Ovary (tissue), 9 donors: ENCODE results near the gene LGALS3. TPM values are rescaled to one million over a fixed set of nuclear protein-coding genes. Genes with fewer than 3 reads are reported as not detected.

ENCODE experiments used
- DNase-seq, 5 donors: peaks; one replicate each; pipeline ENCODE4 v3.0.0-alpha.2; 2019 to 2020
- H3K27ac ChIP-seq, 2 donors: fragments of 200-600 bp; one replicate each; pipeline versions ENCODE4 v1.5.1 to v1.8.0; 2019 to 2022
- H3K27me3 ChIP-seq: fragments of 200-600 bp; one replicate; pipeline ENCODE4 v1.8.0; 2022
- H3K36me3 ChIP-seq: fragments of 200-600 bp; sonication (generic); one replicate; pipeline ENCODE4 v1.5.1; 2019
- H3K4me1 ChIP-seq: one replicate; pipeline ENCODE4 v1.8.1; 2013; ENCODE audit warnings: mild to moderate bottlenecking, moderate library complexity; ENCODE audit not compliant: insufficient read depth
- H3K4me3 ChIP-seq: fragments of 200-600 bp; sonication (generic); one replicate; pipeline ENCODE4 v1.5.1; 2017
- H3K9me3 ChIP-seq, 2 donors: fragments of 200-600 bp in 1 of 2; sonication (generic) in 1 of 2; one replicate each; pipeline versions ENCODE4 v1.5.1 to v1.8.1; 2013 to 2019; ENCODE audit warnings: mild to moderate bottlenecking in 1 of 2, moderate library complexity in 1 of 2
- CTCF ChIP-seq, 3 donors: fragments of 450-650 bp in 2 of 3; fragments of 200-600 bp in 1 of 3; IDR thresholded peaks; one replicate each; pipeline versions ENCODE4 v1.5.1 to v1.8.0; 2016 to 2022; ENCODE audit warnings: antibody characterized with exemption in 3 of 3, mild to moderate bottlenecking in 1 of 3
- EP300 ChIP-seq: sonication (generic); formaldehyde crosslinking; IDR thresholded peaks from one replicate; pipeline ENCODE4 v1.6.1; 2017; ENCODE audit warnings: antibody characterized with exemption
- POLR2A ChIP-seq: fragments of 450-650 bp; IDR thresholded peaks from one replicate; pipeline ENCODE4 v1.6.1; 2017; ENCODE audit warnings: antibody characterized with exemption, mild to moderate bottlenecking, moderate library complexity
- WGBS, 3 donors: extraction: QIAGEN DNeasy Blood & Tissue Kit in 1 of 3; methylation state at CpG; one replicate each; pipeline versions ENCODE4 v1.1.5 to v1.1.7; 2013 to 2017; 5-methylcytosine and 5-hydroxymethylcytosine counted together
- intact Hi-C, 4 donors: fragments of 100-400 bp; cut with DNase I; formaldehyde crosslinking; loops; one replicate each; pipeline versions ENCODE4 v1.11.0 to v1.15.1; 2022 to 2023
- polyA plus RNA-seq, 2 donors: library from polyadenylated mRNA; stranded (reverse); fragments of 200-250 nt in 1 of 2; fragments of 350-450 nt in 1 of 2; fragmentation: Illumina TruSeq in 1 of 2; extraction: RNeasy Lipid Tissue Mini Kit (QIAGEN cat#74804) in 1 of 2; gene quantifications; one replicate each; pipeline ENCODE4 v1.2.3, GENCODE V29; 2013 to 2014
- total RNA-seq, 7 donors: library from RNA; depleted of rRNA in 2 of 7; stranded (reverse); fragments of >200 nt in 2 of 7; fragmentation: NEBNext Ultra II Directional in 3 of 7; extraction: Animal tissue kit (Norgen Biotek cat#: 25700) in 3 of 7; gene quantifications; one replicate each; pipeline versions ENCODE4 v1.1.0 to v1.2.4, GENCODE V29; 2016 to 2023
- donor health status: DM: no; HTN: no; CAD: no; lungs with moderate emphysema.
- donor health status: DM: no; HTN: no; CAD: no.
- donor health status: Bipolar disorder and iron deficiency.
- donor health status: DM: yes; HTN: yes; CAD: no.
- donor health status: DM: no; HTN: no; CAD: no.
- donor health status: DM: yes; HTN: yes; CAD: no.

Gene LGALS3
- total and polyA plus RNA-seq, 9 donors = 227 to 516 (median 259) TPM

GRCh38 chr14:55086938-55087337 lies 42.1 kb upstream of the LGALS3 start:
- DNase-seq = no peak

GRCh38 chr14:55088356-55088755 lies 40.7 kb upstream of the LGALS3 start:
- H3K27me3 ChIP-seq = no peaks in the 10 kb centered on the region
- intact Hi-C loops = loop anchor here in 2 of 4 donors (5.0 kb wide), 2 partner anchors 69 to 74 kb away; no protein-coding TSS in a partner anchor
- no peaks in the 10 kb centered on the region for H3K36me3 ChIP-seq
- no peak for TF ChIP-seq POLR2A
- TF ChIP-seq CTCF (IDR thresholded peaks at IDR 0.05) = no peak
- no peak for TF ChIP-seq EP300
- DNase-seq = peak in 1 of 5 donors; percentile 2
- H3K4me3 ChIP-seq = no peak overlapping the region
- no peak overlapping the region for H3K27ac ChIP-seq
- H3K4me1 ChIP-seq = no peaks in the 10 kb centered on the region
- H3K9me3 ChIP-seq = no peaks in the 10 kb centered on the region

More at GRCh38 chr14:55086938-55087337, 42.1 kb upstream of the LGALS3 start:
- WGBS, 3 donors = 89 to 93% (median 91%) methylated on average over 9 of the region's 9 CpGs
- Histone ChIP-seq H3K4me1 (no peaks in the 10 kb centered on the region), H3K4me3 (no peak overlapping the region), H3K9me3 (no peaks in the 10 kb centered on the region), H3K36me3 (no peaks in the 10 kb centered on the region), H3K27me3 (no peaks in the 10 kb centered on the region), H3K27ac (no peak overlapping the region)
- intact Hi-C loops = loop anchor here in 2 of 4 donors (5.0 kb wide), 2 partner anchors 70 to 75 kb away; no protein-coding TSS in a partner anchor
- TF ChIP-seq EP300 (no peak), POLR2A (no peak), CTCF (IDR thresholded peaks at IDR 0.05) (no peak)

GRCh38 chr14:55092341-55092740 lies 36.7 kb upstream of the LGALS3 start:
- Histone ChIP-seq H3K27ac (no peak overlapping the region), H3K4me1 (no peaks in the 10 kb centered on the region), H3K36me3 (no peaks in the 10 kb centered on the region), H3K9me3 (no peaks in the 10 kb centered on the region), H3K27me3 (no peaks in the 10 kb centered on the region), H3K4me3 (no peak overlapping the region)
- no peak for TF ChIP-seq CTCF (IDR thresholded peaks at IDR 0.05)
- intact Hi-C loops = loop anchor here (5.0 to 10.0 kb wide), 4 partner anchors 35 to 62 kb away; partner anchors contain the start of genes LGALS3 (in 2 of the 4) and MAPK1IP1L (in 1 of the 4)
- no peak for DNase-seq
- WGBS, 3 donors = 57 to 75% (median 63%) methylated on average over 4 of the region's 4 CpGs

- no peak for TF ChIP-seq EP300
- no peak for TF ChIP-seq CTCF (IDR thresholded peaks at IDR 0.05)
- no peak for TF ChIP-seq POLR2A
- H3K36me3 ChIP-seq = no peaks in the 10 kb centered on the region
- 78 to 86% (median 80%) methylated on average over 9 of the region's 9 CpGs for WGBS, 3 donors
- no peaks in the 10 kb centered on the region for H3K27me3 ChIP-seq
- intact Hi-C loops = loop anchor here (5.0 to 10.0 kb wide), 4 partner anchors 33 to 60 kb away; partner anchors contain the start of genes LGALS3 (in 2 of the 4) and MAPK1IP1L (in 1 of the 4)
- no peak overlapping the region for H3K27ac ChIP-seq
- H3K4me1 ChIP-seq = peaks cover 2% of the 10 kb centered on the region
- no peak overlapping the region for H3K4me3 ChIP-seq
- H3K9me3 ChIP-seq = no peaks in the 10 kb centered on the region
- DNase-seq = no peak
Observed at GRCh38 chr14:55094292-55095157, 34.5 kb upstream of the LGALS3 start.
